ENCODE results near the gene LDLRAD3. TPM values are rescaled to one million over a fixed set of nuclear protein-coding genes. Genes with fewer than 3 reads are reported as not detected.

The LDLRAD3 gene
- total RNA-seq, 4 donors from 2014 or later, result 10.2 to 41.9 (median 19.8) TPM

DNA sequence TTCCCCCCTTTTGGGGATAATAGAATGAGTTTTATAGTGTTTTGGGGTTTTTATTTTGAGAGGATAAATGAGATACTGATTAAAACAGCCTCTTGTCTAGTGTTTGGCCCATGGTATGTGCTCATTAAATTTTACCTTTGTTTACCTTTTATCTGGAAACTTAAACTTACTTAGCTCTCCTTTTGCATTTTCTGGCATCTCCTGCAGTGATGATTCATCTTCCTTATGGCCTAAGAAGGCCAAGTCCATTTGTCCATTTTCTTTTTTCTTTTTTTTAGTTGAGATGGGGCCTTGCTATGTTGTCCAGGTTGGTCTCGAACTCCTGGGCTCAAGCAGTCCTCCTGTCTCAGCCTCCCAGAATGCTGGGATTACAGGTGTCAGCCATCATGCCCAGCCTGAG, 189.1 kb downstream of the LDLRAD3 start:
- H3K36me3 ChIP-seq, result no peaks in the 10 kb centered on the region
- H3K4me3 ChIP-seq, result no peak overlapping the region
- H3K4me1 ChIP-seq, result no peaks in the 10 kb centered on the region
- DNase-seq, result no peak
- intact Hi-C loops (cut with DNase I; ENCODE audit: low total_unique reads), result loop anchor here (5.0 kb wide), 1 partner anchor 311 kb away; no protein-coding TSS in a partner anchor
- TF ChIP-seq, protein P1, sequence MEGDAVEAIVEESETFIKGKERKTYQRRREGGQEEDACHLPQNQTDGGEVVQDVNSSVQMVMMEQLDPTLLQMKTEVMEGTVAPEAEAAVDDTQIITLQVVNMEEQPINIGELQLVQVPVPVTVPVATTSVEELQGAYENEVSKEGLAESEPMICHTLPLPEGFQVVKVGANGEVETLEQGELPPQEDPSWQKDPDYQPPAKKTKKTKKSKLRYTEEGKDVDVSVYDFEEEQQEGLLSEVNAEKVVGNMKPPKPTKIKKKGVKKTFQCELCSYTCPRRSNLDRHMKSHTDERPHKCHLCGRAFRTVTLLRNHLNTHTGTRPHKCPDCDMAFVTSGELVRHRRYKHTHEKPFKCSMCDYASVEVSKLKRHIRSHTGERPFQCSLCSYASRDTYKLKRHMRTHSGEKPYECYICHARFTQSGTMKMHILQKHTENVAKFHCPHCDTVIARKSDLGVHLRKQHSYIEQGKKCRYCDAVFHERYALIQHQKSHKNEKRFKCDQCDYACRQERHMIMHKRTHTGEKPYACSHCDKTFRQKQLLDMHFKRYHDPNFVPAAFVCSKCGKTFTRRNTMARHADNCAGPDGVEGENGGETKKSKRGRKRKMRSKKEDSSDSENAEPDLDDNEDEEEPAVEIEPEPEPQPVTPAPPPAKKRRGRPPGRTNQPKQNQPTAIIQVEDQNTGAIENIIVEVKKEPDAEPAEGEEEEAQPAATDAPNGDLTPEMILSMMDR (IDR thresholded peaks at IDR 0.05), result no peak
- H3K27me3 ChIP-seq, result no peaks in the 10 kb centered on the region
- H3K27ac ChIP-seq, result no peak overlapping the region
- H3K9me3 ChIP-seq, result no peaks in the 10 kb centered on the region

DNA sequence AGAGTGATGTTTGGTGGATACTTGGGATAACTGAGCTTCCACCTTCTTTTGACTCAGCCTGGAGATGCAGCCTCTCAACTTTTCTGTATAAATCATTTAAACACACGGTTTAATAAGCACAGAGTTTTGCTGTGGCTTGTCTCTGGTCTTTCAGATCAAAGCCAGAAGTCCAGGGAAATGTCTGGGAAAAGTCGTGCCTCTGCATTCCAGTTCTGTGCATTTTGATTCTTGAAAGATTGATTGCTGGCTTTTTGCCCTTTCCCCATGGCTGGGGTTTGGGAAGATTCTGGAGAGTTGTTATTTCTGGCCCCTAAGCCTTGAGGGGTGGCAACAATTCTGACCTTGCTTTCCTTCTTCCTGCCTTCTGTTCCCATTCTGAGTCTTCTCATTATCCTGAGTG, 191.2 kb downstream of the LDLRAD3 start:
- Histone ChIP-seq H3K9me3 (no peaks in the 10 kb centered on the region), H3K27me3 (no peaks in the 10 kb centered on the region), H3K4me1 (no peaks in the 10 kb centered on the region), H3K27ac (no peak overlapping the region), H3K4me3 (no peak overlapping the region), H3K36me3 (no peaks in the 10 kb centered on the region)
- no peak for DNase-seq
- no peak for TF ChIP-seq POLR2A (IDR thresholded peaks at IDR 0.05)
- TF ChIP-seq, protein P1 (IDR thresholded peaks at IDR 0.05), result no peak
- intact Hi-C loops (cut with DNase I; ENCODE audit: low total_unique reads), result no loop called here

DNA sequence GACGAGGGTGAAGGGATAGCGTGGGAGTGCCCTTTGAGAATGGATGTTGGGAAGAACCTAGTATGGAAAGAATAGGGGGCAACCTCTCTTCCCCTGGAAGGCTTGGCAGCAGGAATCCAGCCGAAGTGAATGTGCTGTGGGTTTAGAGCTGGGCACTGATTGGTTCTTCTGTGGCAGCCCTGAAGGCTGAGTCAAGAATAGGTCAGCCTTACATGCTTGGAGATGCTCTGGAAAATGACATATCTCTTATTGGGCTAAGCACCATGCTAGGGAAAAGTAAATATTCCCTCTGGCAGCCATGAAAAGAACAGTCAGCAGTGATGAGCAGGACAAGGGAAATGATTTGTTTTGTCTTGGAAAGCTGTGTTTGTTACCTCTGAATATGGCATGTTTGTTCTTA, 195.9 kb downstream of the LDLRAD3 start:
- H3K4me3 ChIP-seq, result no peak overlapping the region
- no peaks in the 10 kb centered on the region for H3K9me3 ChIP-seq
- H3K27me3 ChIP-seq, result no peaks in the 10 kb centered on the region
- intact Hi-C loops (cut with DNase I; ENCODE audit: low total_unique reads), result no loop called here
- no peaks in the 10 kb centered on the region for H3K4me1 ChIP-seq
- H3K36me3 ChIP-seq, result no peaks in the 10 kb centered on the region
- H3K27ac ChIP-seq, result no peak overlapping the region
- TF ChIP-seq, protein P1 (IDR thresholded peaks at IDR 0.05), result no peak
- no peak for TF ChIP-seq POLR2A (IDR thresholded peaks at IDR 0.05)
- no peak for DNase-seq

DNA sequence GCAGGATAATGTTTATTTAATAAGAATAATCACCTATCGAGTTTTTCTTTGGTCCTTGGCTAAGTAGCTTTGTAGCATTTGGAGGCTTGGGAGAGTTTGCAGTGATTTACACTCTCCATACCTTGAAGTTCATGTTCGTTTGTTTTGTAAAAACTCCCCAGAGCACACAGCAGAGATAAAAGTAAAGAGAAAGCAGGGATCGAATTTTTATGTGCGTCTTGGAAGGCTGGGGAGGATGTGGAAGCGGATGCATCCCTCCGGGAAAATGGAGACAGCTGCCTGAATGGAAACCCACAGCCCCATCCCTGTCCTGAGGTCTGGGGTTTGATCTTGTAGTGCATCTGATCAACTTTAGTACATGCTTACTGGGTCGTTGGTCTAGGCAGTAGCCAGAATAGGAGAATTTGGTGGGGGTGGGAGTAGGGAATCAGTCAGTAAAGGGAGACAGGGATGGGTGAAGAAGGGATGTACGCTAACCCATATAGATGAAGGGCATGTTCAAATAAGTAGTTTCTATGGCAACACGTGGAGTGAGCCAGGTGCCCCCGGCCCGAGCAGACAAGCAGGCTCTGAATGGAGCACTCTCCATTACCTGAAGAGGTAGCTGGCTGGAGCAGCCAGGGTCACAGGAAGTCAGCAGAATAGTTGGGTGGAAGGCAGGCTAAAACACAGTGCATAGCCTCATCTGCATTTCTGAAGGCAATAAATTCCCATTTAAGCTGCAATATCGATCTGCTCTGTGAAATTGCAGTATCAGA, 197.5 kb downstream of the LDLRAD3 start:
- H3K4me3 ChIP-seq, result no peak overlapping the region
- no peaks in the 10 kb centered on the region for H3K9me3 ChIP-seq
- no peaks in the 10 kb centered on the region for H3K4me1 ChIP-seq
- H3K27me3 ChIP-seq, result no peaks in the 10 kb centered on the region
- H3K27ac ChIP-seq, result no peak overlapping the region
- TF ChIP-seq POLR2A (IDR thresholded peaks at IDR 0.05), result no peak
- TF ChIP-seq, protein P1 (IDR thresholded peaks at IDR 0.05), result no peak
- no peaks in the 10 kb centered on the region for H3K36me3 ChIP-seq
- intact Hi-C loops (cut with DNase I; ENCODE audit: low total_unique reads), result no loop called here
- DNase-seq, result no peak

DNA sequence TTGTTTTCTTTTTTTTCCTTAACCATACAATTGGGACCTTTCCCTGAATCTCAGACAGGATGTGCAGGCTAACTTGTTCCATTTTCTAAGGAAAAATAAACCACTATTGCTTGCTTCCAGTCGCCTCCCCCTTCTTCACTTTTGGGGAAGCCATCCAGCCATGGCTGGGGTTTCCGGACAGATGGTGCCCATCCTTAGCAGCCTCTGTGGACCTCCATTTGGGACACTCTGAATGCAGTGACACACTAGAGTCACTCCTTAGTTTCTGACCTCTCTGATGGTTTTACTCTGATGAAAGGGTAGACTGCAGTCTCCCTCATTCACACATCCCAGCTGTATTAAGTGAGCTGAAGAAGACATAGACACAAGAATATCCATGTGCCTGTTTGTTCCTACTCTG, 198.1 kb downstream of the LDLRAD3 start:
- Histone ChIP-seq H3K9me3 (no peaks in the 10 kb centered on the region), H3K27ac (no peak overlapping the region), H3K36me3 (no peaks in the 10 kb centered on the region), H3K27me3 (no peaks in the 10 kb centered on the region), H3K4me1 (no peaks in the 10 kb centered on the region), H3K4me3 (no peak overlapping the region)
- no peak for DNase-seq
- intact Hi-C loops (cut with DNase I; ENCODE audit: low total_unique reads), result no loop called here
- TF ChIP-seq, protein P1 (IDR thresholded peaks at IDR 0.05), result no peak
- no peak for TF ChIP-seq POLR2A (IDR thresholded peaks at IDR 0.05)

All from uterus (tissue), 4 donors.